ENCODE data around the gene CRACDL.

CRACDL gene

GRCh38 chr2:98778741-98779483 lies 157.1 kb downstream of the CRACDL start:
- TF ChIP-seq, protein P1, sequence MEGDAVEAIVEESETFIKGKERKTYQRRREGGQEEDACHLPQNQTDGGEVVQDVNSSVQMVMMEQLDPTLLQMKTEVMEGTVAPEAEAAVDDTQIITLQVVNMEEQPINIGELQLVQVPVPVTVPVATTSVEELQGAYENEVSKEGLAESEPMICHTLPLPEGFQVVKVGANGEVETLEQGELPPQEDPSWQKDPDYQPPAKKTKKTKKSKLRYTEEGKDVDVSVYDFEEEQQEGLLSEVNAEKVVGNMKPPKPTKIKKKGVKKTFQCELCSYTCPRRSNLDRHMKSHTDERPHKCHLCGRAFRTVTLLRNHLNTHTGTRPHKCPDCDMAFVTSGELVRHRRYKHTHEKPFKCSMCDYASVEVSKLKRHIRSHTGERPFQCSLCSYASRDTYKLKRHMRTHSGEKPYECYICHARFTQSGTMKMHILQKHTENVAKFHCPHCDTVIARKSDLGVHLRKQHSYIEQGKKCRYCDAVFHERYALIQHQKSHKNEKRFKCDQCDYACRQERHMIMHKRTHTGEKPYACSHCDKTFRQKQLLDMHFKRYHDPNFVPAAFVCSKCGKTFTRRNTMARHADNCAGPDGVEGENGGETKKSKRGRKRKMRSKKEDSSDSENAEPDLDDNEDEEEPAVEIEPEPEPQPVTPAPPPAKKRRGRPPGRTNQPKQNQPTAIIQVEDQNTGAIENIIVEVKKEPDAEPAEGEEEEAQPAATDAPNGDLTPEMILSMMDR (IDR thresholded peaks at IDR 0.05), result no peak

GRCh38 chr2:98778151-98778550 lies 157.9 kb downstream of the CRACDL start:
- TF ChIP-seq, protein P1 (IDR thresholded peaks at IDR 0.05), result no peak

GRCh38 chr2:98777710-98778109 lies 158.3 kb downstream of the CRACDL start:
- TF ChIP-seq, protein P1 (IDR thresholded peaks at IDR 0.05), result no peak

GRCh38 chr2:98777076-98777475 lies 158.9 kb downstream of the CRACDL start:
- TF ChIP-seq, protein P1 (IDR thresholded peaks at IDR 0.05), result no peak

DNA sequence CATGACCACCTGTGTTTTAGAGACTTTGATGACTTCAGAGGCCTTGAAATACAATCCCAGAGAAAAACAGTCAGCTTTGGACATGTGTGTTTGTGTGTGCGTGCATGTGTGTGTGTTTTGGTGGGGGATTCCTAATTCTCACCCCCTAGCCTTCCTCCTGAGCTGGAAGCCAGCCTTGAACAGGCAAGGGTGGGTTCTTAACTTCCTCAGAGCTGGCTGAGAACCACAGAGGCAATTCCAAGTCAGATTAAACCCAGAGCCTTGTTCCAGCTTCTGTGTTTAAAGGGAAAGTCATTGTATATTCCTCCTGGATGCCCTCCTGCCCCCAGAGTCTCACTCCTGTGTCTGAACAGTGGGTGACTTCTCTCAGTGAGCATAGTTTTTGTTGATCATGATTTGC lies 159.9 kb downstream of the CRACDL start:
- TF ChIP-seq, protein P1 (IDR thresholded peaks at IDR 0.05), result no peak

GRCh38 chr2:98775146-98775986 lies 160.7 kb downstream of the CRACDL start:
- TF ChIP-seq, protein P1 (IDR thresholded peaks at IDR 0.05), result no peak

DNA sequence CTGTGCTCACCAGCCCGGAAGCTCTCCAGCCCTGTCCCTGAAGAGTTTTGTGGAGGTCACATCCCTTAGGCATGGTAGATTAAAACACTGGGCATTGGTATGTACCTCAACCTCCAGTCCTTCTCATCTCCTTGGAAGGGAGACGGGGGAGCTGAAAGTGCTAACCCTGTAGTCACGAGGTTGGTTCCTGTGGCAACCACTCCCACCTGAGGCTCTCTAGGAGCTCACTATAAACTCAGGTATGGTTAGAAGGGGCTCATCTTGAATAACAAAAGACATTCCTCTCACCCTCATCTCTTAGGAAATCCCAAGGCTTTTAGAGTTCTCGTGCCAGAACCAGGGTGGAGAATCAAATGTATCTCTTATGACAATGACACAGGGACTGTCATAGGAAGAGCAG lies 162.1 kb downstream of the CRACDL start:
- TF ChIP-seq, protein P1 (IDR thresholded peaks at IDR 0.05), result no peak
